ENCODE data around the gene CCDC88A. TPM values are rescaled to one million over a fixed set of nuclear protein-coding genes. Genes with fewer than 3 reads are reported as not detected.
"Not testable (repeated sequence)": the region's sequence is repeated elsewhere in the genome, so short reads cannot be mapped to it uniquely, and the experiment has no call there.

CCDC88A gene, protein sequence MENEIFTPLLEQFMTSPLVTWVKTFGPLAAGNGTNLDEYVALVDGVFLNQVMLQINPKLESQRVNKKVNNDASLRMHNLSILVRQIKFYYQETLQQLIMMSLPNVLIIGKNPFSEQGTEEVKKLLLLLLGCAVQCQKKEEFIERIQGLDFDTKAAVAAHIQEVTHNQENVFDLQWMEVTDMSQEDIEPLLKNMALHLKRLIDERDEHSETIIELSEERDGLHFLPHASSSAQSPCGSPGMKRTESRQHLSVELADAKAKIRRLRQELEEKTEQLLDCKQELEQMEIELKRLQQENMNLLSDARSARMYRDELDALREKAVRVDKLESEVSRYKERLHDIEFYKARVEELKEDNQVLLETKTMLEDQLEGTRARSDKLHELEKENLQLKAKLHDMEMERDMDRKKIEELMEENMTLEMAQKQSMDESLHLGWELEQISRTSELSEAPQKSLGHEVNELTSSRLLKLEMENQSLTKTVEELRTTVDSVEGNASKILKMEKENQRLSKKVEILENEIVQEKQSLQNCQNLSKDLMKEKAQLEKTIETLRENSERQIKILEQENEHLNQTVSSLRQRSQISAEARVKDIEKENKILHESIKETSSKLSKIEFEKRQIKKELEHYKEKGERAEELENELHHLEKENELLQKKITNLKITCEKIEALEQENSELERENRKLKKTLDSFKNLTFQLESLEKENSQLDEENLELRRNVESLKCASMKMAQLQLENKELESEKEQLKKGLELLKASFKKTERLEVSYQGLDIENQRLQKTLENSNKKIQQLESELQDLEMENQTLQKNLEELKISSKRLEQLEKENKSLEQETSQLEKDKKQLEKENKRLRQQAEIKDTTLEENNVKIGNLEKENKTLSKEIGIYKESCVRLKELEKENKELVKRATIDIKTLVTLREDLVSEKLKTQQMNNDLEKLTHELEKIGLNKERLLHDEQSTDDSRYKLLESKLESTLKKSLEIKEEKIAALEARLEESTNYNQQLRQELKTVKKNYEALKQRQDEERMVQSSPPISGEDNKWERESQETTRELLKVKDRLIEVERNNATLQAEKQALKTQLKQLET (N-terminal part only)
- 29.1 TPM for total RNA-seq
- long read RNA-seq, full-length matches to known transcripts = 2 of 27 reads
- long read RNA-seq, partial matches to known transcripts = 22 of 27 reads
- long read RNA-seq, other reads (novel, unspliced or antisense) = 3 of 27 reads

DNA sequence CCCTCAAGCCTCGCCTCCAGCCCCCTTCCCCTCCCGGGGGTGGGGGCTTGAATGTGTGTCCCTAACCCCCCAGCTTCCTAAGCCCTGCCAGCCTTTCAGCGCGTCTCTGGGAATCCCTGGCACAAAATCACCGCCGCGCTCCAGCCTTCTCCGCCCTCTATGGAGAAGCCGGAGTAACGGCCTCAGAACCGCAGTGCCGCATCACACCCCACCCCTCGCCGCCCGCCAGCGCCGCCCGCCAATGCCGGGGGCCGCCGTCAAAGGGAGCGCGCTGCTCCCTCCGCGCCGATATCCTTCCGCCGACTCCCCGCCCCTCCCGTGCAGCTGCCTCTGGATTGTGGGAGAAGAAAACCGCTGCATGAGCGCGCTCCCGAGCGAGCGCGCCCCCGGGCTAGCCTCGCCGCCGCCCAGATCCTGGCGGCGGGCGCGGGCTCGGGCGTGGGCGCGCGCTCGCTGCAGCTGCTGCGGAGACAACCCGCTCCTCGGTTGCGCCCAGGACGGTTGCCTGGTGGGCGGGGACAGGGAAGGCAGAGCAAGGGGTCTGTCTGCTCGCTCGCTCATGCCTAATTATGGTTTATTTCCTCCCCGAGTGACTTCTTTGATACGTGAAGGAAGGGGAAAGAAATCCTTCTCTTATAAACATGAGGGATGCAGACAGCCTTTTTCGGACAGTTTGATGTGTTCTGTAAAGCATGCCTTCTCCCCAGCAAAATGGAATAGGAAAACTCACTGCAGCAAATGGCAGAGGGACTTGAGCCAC, at the start of gene CCDC88A:
CCDC88A (minus strand) TSS at position 178 of the 760 bp plus-strand sequence. CDS start 777 bp downstream, outside the sequence.
- peak; percentile 96 for DNase-seq (ENCODE audit: low spot score)
- intact Hi-C loops (cut with DNase I) = loop anchor here (1.0 to 5.0 kb wide), 6 partner anchors 55 to 198 kb away; partner anchors contain the start of genes CFAP36, CLHC1, MTIF2 and RPS27A

DNA sequence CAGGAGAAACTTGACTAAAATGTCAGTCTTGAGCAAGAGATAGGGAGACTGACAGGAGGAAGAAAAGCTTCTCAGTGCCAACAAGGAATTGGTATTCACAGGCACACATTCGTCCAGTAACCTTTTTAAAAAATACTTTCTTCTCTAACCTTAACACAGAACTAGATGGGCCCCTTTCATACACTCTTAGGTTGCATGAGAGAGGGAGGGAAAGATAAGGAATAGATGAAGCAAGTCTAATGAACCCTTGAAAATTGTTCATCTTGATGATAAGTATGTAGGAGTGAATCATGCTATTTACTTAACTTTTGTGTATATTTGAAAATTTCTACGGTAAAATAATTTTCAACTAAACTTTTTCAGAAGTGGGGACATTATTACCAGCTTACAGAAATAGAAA, 42.0 kb upstream of the CCDC88A start:
- DNase-seq (ENCODE audit: low spot score) = no peak
- intact Hi-C loops (cut with DNase I) = no loop called here

DNA sequence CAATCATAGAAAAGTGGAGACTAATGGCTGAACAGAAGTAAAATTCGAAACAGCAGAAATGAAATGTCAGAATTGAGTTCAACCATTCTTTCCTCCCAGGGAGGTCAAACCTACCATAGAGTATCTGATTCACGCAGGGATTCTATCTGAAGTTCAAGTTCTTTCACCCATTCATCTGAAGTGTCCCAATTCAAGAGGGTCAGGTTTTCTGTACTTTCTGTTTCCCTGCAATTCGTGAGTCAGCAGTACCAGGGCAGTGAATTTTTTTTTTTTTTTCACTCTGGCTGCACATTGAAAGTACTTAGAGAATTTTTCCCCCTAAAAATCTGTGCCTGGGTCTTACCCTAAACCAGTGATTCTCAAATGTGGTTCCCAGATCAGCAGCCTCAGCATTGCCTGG, 40.9 kb upstream of the CCDC88A start:
- DNase-seq (ENCODE audit: low spot score) = no peak

DNA sequence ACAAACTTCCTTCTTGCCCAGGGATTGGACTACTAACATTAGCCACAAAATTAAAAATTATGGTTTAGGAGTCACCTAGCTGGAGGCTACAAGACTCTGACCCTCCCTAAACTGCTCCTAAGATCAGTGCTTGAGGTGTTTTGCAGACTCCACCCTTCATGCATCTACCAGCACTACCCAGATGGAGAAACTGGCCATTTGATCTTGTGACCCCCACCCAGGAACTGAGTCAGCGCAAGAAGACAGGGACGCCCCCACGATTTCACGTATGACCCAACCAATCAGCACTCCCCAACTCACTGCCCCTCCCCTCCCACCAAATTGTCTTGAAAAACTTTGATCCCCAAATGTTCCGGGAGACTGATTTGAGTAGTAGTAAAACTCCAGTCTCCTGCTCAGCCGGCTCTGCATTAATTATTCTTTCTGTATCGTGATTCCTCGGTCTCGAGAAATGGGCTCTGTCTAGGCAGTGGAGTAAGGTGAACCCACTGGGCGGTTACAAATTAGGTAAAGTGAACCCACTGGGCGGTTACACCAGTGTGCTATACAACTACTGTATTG, 40.1 kb upstream of the CCDC88A start:
- DNase-seq (ENCODE audit: low spot score) = no peak
- intact Hi-C loops (cut with DNase I) = no loop called here

More for the DNA sequence above, 40.9 kb upstream of the CCDC88A start:
- intact Hi-C loops (cut with DNase I) = no loop called here

DNA sequence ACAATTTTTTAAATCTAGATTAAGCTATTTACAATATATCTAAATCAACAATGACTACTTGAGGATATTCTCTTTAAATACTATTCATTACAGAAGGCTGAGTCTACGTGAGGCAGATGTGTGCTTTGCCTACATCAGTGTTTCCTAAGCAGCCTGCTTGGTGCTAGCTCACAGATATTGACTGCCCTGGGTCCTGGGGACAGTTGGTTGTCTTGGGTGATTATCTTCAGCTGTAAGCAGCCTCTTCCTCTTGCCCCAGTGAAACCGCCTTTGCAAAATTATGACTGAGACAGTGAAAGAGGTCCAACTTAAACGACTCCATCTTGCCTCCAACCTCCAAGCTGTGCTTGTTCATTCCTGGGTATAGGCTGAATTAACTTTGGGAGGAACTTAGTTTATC, 39.6 kb upstream of the CCDC88A start:
- no peak for DNase-seq (ENCODE audit: low spot score)
- intact Hi-C loops (cut with DNase I) = no loop called here

DNA sequence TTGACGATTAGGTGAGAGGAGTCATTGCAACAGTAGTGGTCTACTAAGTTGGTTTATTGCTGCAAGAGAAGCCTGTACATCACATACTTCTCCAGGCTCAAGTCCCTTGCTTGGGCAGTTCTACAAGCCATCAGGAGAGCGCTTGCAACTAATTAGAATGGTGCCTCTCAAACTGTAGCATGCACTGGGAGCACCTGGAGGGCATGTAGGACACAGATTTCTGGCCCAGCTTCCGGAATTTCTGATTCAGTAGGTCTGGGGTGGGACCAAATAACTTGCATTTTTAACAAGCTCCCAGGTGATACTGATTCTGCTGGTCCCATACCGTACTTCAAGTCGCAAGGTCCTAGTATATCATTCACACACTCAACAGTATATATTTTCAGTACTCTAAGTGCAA, 34.5 kb upstream of the CCDC88A start:
- no peak for DNase-seq (ENCODE audit: low spot score)
- intact Hi-C loops (cut with DNase I) = no loop called here

DNA sequence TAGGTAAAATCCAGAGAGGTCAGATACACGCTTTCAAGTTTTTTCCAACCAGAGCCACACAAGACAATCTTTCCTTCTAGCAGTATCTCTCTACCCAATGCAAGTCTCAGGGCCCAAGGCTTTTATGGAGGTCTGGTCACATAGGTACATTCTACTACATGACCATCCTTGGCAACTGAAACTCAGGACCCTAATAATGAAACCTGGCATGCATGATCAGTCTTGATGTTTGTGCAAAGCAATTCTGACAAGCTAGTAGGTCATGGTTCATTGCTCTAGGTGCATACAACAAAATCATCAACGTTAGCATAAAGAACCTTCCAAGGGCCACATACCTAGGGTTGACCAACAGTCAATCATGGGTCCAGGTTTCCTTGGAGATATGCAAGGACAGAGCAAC, 33.2 kb upstream of the CCDC88A start:
- DNase-seq (ENCODE audit: low spot score) = no peak
- intact Hi-C loops (cut with DNase I) = no loop called here

DNA sequence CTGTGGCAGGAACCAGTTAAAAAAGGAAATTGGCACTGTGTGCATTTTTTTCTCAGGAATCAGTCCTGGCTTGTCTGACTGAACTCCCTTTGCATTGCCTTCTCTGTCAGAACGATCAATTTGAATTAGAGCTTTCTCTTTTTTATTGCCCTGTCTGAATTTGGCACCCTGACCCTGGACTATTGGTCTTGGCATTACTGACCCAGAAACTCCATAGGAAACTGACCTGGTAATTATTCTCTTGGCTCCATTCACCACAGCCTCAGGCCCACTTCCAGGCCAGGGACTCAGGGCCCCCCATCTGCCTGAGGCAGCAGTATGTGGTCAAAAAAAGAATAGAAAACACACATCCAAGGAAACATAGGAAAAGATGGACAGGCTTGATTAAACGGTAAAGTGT, 32.0 kb upstream of the CCDC88A start:
- intact Hi-C loops (cut with DNase I) = no loop called here
- DNase-seq (ENCODE audit: low spot score) = no peak

DNA sequence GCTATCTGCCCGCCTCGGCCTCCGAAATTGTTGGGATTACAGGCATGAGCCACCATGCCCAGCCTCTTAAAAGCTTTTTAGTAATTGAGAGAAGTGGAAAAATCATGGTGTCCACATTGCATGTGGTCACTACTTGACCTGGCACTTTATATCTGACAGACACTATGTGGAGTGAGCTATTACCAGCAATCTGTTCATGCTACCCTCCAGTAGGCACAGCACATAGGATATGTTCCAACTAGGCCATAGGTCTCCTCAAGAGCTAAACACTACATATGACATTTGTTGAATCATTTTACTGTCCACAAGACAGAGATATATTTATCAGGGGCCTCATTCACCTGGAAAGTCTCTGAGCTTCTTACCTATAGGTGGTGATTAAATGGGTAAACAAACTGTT, 30.4 kb upstream of the CCDC88A start:
- not testable (repeated sequence) for DNase-seq (ENCODE audit: low spot score)

DNA sequence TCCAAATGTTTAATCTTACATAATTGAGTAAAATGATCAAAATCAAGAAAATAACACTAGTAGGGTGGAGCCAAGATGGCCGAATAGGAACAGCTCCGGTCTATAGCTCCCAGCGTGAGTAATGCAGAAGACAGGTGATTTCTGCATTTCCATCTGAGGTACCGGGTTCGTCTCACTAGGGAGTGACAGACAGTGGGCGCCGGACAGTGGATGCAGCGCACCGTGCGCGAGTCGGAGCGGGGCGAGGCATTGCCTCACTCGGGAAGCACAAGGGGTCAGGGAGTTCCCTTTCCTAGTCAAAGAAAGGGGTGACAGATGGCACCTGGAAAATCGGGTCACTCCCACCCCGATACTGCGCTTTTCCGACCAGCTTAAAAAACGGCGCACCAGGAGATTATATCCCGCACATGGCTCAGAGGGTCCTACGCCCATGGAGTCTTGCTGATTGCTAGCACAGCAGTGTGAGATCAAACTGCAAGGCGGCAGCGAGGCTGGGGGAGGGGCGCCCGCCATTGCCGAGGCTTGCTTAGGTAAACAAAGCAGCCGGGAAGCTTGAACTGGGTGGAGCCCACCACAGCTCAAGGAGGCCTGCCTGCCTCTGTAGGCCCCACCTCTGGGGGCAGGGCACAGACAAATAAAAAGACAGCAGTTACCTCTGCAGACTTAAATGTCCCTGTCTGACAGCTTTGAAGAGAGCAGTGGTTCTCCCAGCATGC, 22.5 kb upstream of the CCDC88A start:
- intact Hi-C loops (cut with DNase I); DNase-seq (ENCODE audit: low spot score): not testable (repeated sequence)

More for the DNA sequence above, 30.4 kb upstream of the CCDC88A start:
- intact Hi-C loops (cut with DNase I) = not testable (repeated sequence)

DNA sequence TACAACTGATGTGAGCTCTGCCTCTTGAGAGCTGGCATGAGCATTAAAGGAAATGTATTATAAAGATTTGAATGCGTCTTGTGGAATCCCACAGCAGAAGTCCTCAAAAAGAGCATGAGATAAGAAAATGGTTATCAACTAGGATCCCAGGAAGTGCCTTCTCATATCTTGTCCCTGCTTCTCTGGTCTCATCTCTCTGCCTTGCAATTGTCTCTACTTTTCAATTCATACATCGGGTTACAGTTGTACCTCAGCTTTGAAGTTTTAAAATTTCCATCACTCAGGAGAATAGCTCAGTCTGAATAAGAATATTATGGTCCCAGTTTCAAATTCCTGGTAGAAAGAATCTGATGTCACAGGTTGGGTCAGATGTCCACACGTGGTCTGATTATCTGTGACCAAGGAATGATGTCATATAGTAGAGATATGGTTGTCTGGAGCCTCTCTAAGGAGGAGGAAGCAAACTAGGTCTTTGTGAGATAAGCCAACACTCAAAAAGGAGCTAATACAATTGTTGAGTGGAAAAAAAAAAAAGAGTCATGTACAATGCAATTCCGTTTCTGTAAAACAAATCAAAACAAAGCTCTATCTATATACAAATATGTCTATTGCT, 21.7 kb upstream of the CCDC88A start:
- intact Hi-C loops (cut with DNase I) = no loop called here
- DNase-seq (ENCODE audit: low spot score) = no peak

DNA sequence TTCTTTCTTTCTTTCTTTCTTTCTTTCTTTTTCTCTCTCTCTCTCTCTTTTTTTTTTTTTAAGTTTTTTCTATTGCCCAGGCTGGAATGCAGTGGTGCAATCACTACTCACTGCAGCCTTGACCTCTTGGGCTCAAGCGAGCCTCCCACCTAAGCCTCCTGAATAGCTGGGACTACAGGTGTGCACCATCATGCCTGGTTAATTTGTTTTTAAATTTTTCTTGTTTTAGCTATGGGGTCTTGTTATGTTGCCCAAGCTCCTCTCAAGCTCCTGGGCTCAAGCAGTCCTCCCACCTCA, 19.4 kb upstream of the CCDC88A start:
- no peak for DNase-seq (ENCODE audit: low spot score)
- intact Hi-C loops (cut with DNase I) = no loop called here

DNA sequence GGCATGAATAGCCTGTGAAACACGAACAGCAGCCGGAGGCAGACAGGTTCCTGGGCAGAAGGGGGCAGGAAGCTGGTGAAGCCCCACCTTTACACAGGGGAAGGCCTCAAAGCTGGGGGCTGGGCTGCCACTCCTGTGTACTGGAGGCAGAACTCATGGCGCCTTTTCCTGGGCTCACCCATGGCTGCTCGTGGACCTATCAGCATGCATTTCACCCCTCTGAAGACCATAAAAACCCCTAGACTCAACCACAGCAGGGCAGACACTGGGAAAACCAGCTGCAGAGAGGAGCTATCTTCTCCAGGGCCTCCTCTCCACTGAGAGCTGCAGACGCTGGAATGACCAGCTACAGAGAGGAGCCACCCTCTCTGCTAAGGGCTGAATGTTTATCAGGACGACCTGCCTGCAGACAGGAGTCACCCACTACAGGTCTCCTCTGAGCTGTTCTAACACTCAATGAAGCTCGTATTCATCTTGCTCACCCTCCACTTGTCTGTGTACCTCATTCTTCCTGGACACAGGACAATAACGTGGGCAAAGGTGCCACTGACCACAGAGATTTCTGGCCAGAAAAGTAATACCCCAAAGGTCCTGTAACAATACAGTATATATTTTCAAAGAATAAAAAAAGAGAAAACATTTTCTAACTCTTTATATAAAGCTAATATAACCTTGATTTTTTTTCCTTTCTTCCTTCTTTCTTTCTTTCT, 18.9 kb upstream of the CCDC88A start:
- intact Hi-C loops (cut with DNase I) = no loop called here
- DNase-seq (ENCODE audit: low spot score) = no peak

DNA sequence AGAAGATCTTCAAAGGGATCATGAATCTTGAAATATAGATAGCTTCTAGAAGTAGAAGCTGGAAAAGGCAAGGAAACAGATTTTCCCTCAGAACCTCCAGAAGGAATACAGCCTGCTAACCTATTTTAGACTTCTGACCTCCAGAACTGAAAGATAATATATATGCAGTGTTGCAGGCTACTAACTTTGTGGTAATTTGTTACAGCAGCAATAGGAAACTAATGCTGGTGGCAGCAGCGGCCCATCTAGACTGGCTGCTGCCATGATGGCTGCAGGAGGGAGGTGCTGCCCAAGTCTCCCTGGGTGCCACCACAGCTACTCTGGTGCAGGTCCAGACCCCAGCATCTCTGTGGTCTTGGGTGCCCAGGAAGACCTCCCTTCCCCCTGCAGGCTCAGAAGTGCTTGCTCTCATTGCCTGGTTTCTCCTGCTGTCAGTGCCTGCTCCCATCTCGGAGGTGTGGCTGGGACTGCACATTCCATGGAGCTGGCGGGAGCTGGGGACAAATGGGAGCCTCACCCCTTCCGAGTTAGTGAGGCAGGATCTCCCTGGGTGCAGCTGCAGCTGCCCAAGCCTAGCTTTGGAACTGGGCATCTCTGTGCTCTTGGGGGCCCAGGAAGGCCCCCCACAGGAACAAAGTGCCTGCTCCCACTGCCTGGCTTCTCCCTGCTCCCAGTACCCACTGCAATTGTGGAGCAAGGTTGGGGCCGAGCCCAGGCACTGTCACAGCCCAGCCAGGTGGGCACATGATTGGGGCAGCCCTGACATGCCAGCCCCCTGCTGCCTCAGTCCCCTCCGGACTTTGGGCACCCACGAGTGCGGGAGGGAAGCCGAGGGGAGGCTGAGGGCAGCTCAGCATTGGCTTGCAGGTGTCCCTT, 18.1 kb upstream of the CCDC88A start:
- intact Hi-C loops (cut with DNase I) = no loop called here

DNA sequence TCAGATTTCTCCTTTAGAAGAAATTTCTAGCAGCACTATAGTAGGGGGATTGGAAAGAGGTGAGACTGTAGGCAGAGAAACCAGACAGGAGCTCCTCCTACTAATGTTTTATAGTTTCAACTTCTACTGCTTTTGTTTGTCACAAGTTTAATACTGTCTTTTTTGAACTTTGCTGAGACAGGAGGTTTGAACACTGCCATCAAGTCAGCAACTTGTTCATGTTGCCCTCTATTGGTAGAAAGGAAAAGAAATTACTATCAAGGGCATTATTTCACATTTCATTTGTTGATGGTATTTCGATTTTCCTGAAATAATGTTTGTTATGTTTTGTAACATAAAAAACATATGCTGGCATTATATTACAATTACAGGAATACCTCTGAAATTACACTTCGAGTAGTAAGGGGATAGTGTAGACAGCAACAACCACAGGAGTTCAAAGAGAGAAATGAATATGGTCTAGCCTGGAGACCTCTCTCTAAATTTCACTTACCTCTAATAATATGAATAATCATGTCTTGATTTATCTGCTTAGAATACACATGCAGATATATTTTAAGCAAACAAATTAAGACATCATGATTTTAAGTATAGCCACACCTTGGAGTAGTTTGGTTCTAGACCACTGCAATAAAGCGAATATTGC, 12.4 kb upstream of the CCDC88A start:
- intact Hi-C loops (cut with DNase I) = no loop called here
- DNase-seq (ENCODE audit: low spot score) = no peak

More for the DNA sequence above, 18.1 kb upstream of the CCDC88A start:
- no peak for DNase-seq (ENCODE audit: low spot score)
